Thyroid gland (tissue), 4 donors: ENCODE data around the gene HRH3. TPM values are rescaled to one million over a fixed set of nuclear protein-coding genes. Genes with fewer than 3 reads are reported as not detected.

Experiments used
- DNase-seq, 2 donors: peaks; one replicate each; pipeline ENCODE4 v3.0.0-alpha.2; 2019
- H3K27ac ChIP-seq, 3 donors: fragments of 200-600 bp; sonication (generic); 1 replicate in 2 of 3; 2 replicates in 1 of 3; pipeline ENCODE4 v1.5.1; 2016 to 2019; ENCODE audit warnings: mild to moderate bottlenecking in 1 of 3, moderate library complexity in 1 of 3
- H3K27me3 ChIP-seq: fragments of 200-600 bp; sonication (generic); one replicate; pipeline ENCODE4 v1.5.1; 2019
- H3K36me3 ChIP-seq, 2 donors: fragments of 200-600 bp; sonication (generic); one replicate each; pipeline ENCODE4 v1.5.1; 2016 to 2019
- H3K4me1 ChIP-seq, 2 donors: fragments of 200-600 bp; sonication (generic); one replicate each; pipeline ENCODE4 v1.5.1; 2017 to 2019
- H3K4me3 ChIP-seq, 3 donors: fragments of 200-600 bp; sonication (generic); replicated peaks in 1 of 3; 1 replicate in 2 of 3; 2 replicates in 1 of 3; pipeline ENCODE4 v1.5.1; 2016; ENCODE audit warnings: mild to moderate bottlenecking in 1 of 3
- H3K9me3 ChIP-seq: fragments of 200-600 bp; sonication (generic); one replicate; pipeline ENCODE4 v1.5.1; 2017
- CTCF ChIP-seq, 6 experiments: fragments of 200-600 bp in 3 of 6; fragments of 450-650 bp in 3 of 6; sonication (generic) in 3 of 6; IDR thresholded peaks; one replicate each; pipeline ENCODE4 v1.5.1; 2016 to 2019; ENCODE audit warnings: antibody characterized with exemption in 6 of 6, mild to moderate bottlenecking in 2 of 6, inconsistent platforms in 1 of 6, moderate library complexity in 1 of 6
- POLR2A ChIP-seq, 2 donors: fragments of 450-650 bp; IDR thresholded peaks; one replicate each; pipeline ENCODE4 v1.6.1; 2017; ENCODE audit warnings: antibody characterized with exemption in 2 of 2, mild to moderate bottlenecking in 2 of 2, moderate library complexity in 1 of 2
- WGBS, 2 donors: methylation state at CpG; one replicate each; pipeline ENCODE4 v1.1.5; 2017; 5-methylcytosine and 5-hydroxymethylcytosine counted together
- intact Hi-C: fragments of 100-400 bp; cut with DNase I; formaldehyde crosslinking; loops from one replicate; pipeline ENCODE4 v1.15.1; 2023
- total RNA-seq, 4 donors: library from RNA; depleted of rRNA; stranded (reverse); fragments of >200 nt; gene quantifications; one replicate each; pipeline ENCODE4 v1.2.3, GENCODE V29; 2016

The HRH3 gene
- total RNA-seq, 4 donors from 2014 or later: not detected

GRCh38 chr20:62229667-62230066, 9.6 kb upstream of the HRH3 start:
- Histone ChIP-seq H3K27me3 (no peaks in the 10 kb centered on the region), H3K4me1 (no peaks in the 10 kb centered on the region), H3K36me3 (no peaks in the 10 kb centered on the region), H3K27ac (no peak overlapping the region), H3K4me3 (no peak overlapping the region), H3K9me3 (no peaks in the 10 kb centered on the region)
- intact Hi-C loops: no loop called here
- DNase-seq: no peak
- TF ChIP-seq CTCF (IDR thresholded peaks at IDR 0.05): no peak
- TF ChIP-seq POLR2A (IDR thresholded peaks at IDR 0.05): no peak
- WGBS, 2 donors: 60 to 68% methylated on average over 4 of the region's 4 CpGs

DNA sequence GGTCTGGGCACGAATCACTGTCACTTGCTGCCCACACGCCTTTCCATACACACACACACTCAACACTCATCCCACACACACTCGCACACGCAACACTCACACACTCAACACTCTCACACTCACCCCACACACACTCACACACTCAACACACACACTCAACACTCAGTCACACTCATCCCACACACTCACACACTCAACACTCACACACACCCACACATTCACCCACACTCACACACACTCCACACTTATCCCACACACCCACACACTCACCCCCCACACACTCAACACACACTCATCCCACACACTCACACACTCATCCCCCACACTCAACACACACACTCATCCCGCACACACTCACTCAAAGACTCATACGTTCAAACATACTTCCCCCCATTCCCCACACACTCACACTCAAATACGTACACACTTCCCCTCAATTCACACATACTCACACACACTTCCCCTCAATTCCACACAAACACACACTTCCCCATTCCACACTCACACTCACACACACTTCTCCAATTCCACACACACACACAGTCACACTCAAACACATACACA, 9.0 kb upstream of the HRH3 start:
- DNase-seq: no peak
- H3K9me3 ChIP-seq: no peaks in the 10 kb centered on the region
- intact Hi-C loops: no loop called here
- no peak overlapping the region for H3K27ac ChIP-seq
- no peak overlapping the region for H3K4me3 ChIP-seq
- H3K36me3 ChIP-seq: no peaks in the 10 kb centered on the region
- TF ChIP-seq POLR2A (IDR thresholded peaks at IDR 0.05) (no peak), CTCF (IDR thresholded peaks at IDR 0.05) (no peak)
- no peaks in the 10 kb centered on the region for H3K27me3 ChIP-seq
- WGBS, 2 donors: 81 to 83% methylated on average over 7 of the region's 7 CpGs
- no peaks in the 10 kb centered on the region for H3K4me1 ChIP-seq

DNA sequence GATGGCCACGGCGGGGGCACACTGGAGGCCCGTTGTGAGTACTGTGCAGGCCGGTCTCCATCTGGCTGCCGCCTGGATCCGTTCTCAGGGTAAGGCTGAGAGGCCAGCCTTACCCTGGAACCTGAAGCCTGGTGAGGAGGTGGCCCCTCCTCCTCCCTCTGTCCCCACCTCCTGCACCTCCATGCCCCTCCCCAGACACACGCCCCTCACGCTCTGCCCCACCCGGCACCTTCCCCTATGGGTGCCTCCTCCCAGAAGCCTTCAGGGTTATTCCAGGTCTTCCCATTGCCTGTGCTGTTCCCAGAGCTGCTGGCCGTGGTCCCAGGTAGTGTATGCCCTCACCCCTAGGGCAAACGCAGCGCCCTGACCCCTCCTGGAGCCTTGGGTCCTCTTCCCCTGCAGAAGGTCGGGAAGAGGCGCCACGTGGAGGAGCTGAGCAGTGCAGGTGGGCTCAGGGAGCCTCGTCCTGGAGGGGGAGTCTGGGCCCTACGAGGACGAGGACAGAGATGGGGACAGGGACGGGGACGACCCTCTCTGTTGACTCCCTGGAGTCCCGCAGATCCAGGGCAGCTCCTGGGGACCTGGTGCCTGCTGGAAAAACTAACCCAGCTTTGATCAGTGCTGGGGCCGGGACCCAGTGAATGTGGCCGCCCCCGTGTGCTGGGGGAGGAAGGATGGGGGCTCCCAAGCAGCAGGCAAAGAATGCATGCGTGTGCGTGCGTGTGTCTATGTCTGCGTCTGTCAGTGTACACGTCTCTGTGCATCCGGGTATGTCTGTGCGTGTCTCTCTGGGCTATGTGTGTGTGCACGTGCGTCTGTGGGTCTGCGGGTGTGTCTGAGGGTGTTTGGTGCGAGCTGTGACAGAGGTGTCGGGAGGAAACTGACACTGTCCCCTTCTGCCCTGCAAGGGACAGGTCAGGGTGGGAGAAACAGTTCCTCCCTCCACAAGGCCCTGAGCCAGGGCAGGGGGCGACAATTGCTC, 8.2 kb upstream of the HRH3 start:
- no peaks in the 10 kb centered on the region for H3K36me3 ChIP-seq
- no peak for DNase-seq
- no peaks in the 10 kb centered on the region for H3K9me3 ChIP-seq
- no peak overlapping the region for H3K4me3 ChIP-seq
- H3K27me3 ChIP-seq: no peaks in the 10 kb centered on the region
- no peaks in the 10 kb centered on the region for H3K4me1 ChIP-seq
- no peak overlapping the region for H3K27ac ChIP-seq
- intact Hi-C loops: no loop called here
- no peak for TF ChIP-seq POLR2A (IDR thresholded peaks at IDR 0.05)
- TF ChIP-seq CTCF (IDR thresholded peaks at IDR 0.05): no peak
- 47 to 53% methylated on average over 27 to 28 of the region's 37 CpGs for WGBS, 2 donors

- no peak for DNase-seq
- H3K4me3 ChIP-seq: no peak overlapping the region
- H3K36me3 ChIP-seq: no peaks in the 10 kb centered on the region
- TF ChIP-seq POLR2A (IDR thresholded peaks at IDR 0.05): no peak
- TF ChIP-seq CTCF (IDR thresholded peaks at IDR 0.05): no peak
- H3K4me1 ChIP-seq: no peaks in the 10 kb centered on the region
- H3K27me3 ChIP-seq: no peaks in the 10 kb centered on the region
- 57 to 68% methylated on average over 5 to 8 of the region's 10 CpGs for WGBS, 2 donors
- H3K27ac ChIP-seq: no peak overlapping the region
- intact Hi-C loops: no loop called here
- H3K9me3 ChIP-seq: no peaks in the 10 kb centered on the region
These were observed 7.5 kb upstream of the HRH3 start for GRCh38 chr20:62227591-62227976.
